Measurements from ENCODE around the gene PTTG1IP.
A peak's percentile ranks its signal among the peaks of the same experiment; 100 is the strongest.

PTTG1IP gene

GRCh38 chr21:44803651-44804050 is 69.8 kb downstream of the PTTG1IP start:
- TF ChIP-seq CTCF (IDR thresholded peaks at IDR 0.05; ENCODE audit: low read depth, low read length, missing control alignments): no peak
- no peak overlapping the region for H3K4me3 ChIP-seq (ENCODE audit: low read depth, low read length)
- no peak for DNase-seq (ENCODE audit: low read depth)

- DNase-seq (ENCODE audit: low read depth): no peak
- peak overlapping the region; percentile 96 for H3K4me3 ChIP-seq (ENCODE audit: low read depth, low read length)
- TF ChIP-seq CTCF (IDR thresholded peaks at IDR 0.05; ENCODE audit: low read depth, low read length, missing control alignments): no peak
Observed at GRCh38 chr21:44802396-44803153, 70.9 kb downstream of the PTTG1IP start.

- H3K4me3 ChIP-seq (ENCODE audit: low read depth, low read length): peak within 1 kb of the TSS; percentile 96
- no peak for TF ChIP-seq CTCF (IDR thresholded peaks at IDR 0.05; ENCODE audit: low read depth, low read length, missing control alignments)
- peak; percentile 26 for DNase-seq (ENCODE audit: low read depth)
Observed at GRCh38 chr21:44801468-44802395, 71.8 kb downstream of the PTTG1IP start, which contains the start of gene UBE2G2. TSS of gene UBE2G2 (minus strand) at chr21:44801820. CDS start at chr21:44801748, 72 bp downstream.

GRCh38 chr21:44800971-44801467 is 72.5 kb downstream of the PTTG1IP start:
- H3K4me3 ChIP-seq (ENCODE audit: low read depth, low read length): peak overlapping the region; percentile 96
- DNase-seq (ENCODE audit: low read depth): no peak
- TF ChIP-seq CTCF (IDR thresholded peaks at IDR 0.05; ENCODE audit: low read depth, low read length, missing control alignments): peak; percentile 67

- TF ChIP-seq CTCF (IDR thresholded peaks at IDR 0.05; ENCODE audit: low read depth, low read length, missing control alignments): peak; percentile 23
Observed at GRCh38 chr21:44800103-44800502, 73.4 kb downstream of the PTTG1IP start.

GRCh38 chr21:44799646-44800045 is 73.8 kb downstream of the PTTG1IP start:
- TF ChIP-seq CTCF (IDR thresholded peaks at IDR 0.05; ENCODE audit: low read depth, low read length, missing control alignments): no peak
- H3K4me3 ChIP-seq (ENCODE audit: low read depth, low read length): no peak overlapping the region; the same call in 1 of the 2 replicates
- no peak for DNase-seq (ENCODE audit: low read depth)

More at GRCh38 chr21:44800103-44800502, 73.4 kb downstream of the PTTG1IP start:
- DNase-seq (ENCODE audit: low read depth): no peak
- H3K4me3 ChIP-seq (ENCODE audit: low read depth, low read length): peak overlapping the region; percentile 96

All from GM12864 (cell line).